Heart left ventricle (tissue), 13 donors: ENCODE measurements around the gene COPZ1.

ENCODE experiments used
- CTCF ChIP-seq, 12 donors: fragments of 200-600 bp; sonication (generic) in 4 of 12; IDR thresholded peaks; one replicate each; pipeline versions ENCODE4 v1.5.0 to v1.8.0; 2018 to 2022; ENCODE audit warnings: antibody characterized with exemption in 12 of 12, mild to moderate bottlenecking in 5 of 12
- POLR2A ChIP-seq, 2 donors: fragments of 450-650 bp; IDR thresholded peaks; one replicate each; pipeline ENCODE4 v1.6.1; 2017; ENCODE audit warnings: antibody characterized with exemption in 2 of 2, mild to moderate bottlenecking in 2 of 2, moderate library complexity in 2 of 2
- donor health status: ischemic (EF 13 %, LVEDD 7.1; RV severe dilation, severe dysfunction).
- donor health status: DM: no; HTN: yes; CAD: no.
- donor health status: DM: no; HTN: no; CAD: no.
- donor health status: ischemic (EF 25% LVEDD 6.9; RV normal size, moderate dysfunction).
- donor health status: ischemic (EF 25% LVEDD 5.7; RV mildly dilated, moderate dysfunction).
- donor health status: ischemic (EF 35%, LVEDD 5.7; RV mildly dilated, moderate dysfunction).
- donor health status: nonischemic (EF 11% LVEDD 7.7; RV severe dilation, severe dysfunction).
- donor health status: DM: yes; HTN: yes; CAD: no.
- donor health status: PGD.
- donor health status: ischemic (EF 29% LVEDD 5.4; RV normal size, mild dysfunction).
- donor health status: nonischemic (EF 23%, LVEDD 6.1; RV moderate dilation, normal function).

- TF ChIP-seq CTCF (IDR thresholded peaks at IDR 0.05) (no peak), POLR2A (IDR thresholded peaks at IDR 0.05) (no peak)
Measured at GRCh38 chr12:54398218-54398617, 73.3 kb downstream of the COPZ1 start.
